Neuronal stem cell (in vitro differentiated cells): ENCODE data around the gene TMEM190.

Experiments used
- DNase-seq: peaks from one replicate; pipeline ENCODE4 v3.0.0-alpha.2; 2013; ENCODE audit warnings: low spot score
- H2AFZ ChIP-seq: one replicate; pipeline ENCODE4 v1.6.1; 2013; ENCODE audit warnings: mild to moderate bottlenecking, low read length, inconsistent platforms
- H2AK5ac ChIP-seq: 2 replicates; pipeline ENCODE4 v1.6.1; 2013; ENCODE audit warnings: low read depth, mild to moderate bottlenecking, inconsistent platforms, low read length, moderate library complexity, mixed read lengths
- H2BK120ac ChIP-seq: 2 replicates; pipeline ENCODE4 v1.6.1; 2013; ENCODE audit warnings: low read depth, mild to moderate bottlenecking, inconsistent platforms, low read length, moderate library complexity, mixed read lengths
- H2BK12ac ChIP-seq: one replicate; pipeline ENCODE4 v1.6.1; 2013; ENCODE audit warnings: low read length, inconsistent platforms
- H2BK15ac ChIP-seq: 2 replicates; pipeline ENCODE4 v1.6.1; 2013; ENCODE audit warnings: mild to moderate bottlenecking, low read length, inconsistent platforms, mixed read lengths
- H2BK5ac ChIP-seq: one replicate; pipeline ENCODE4 v1.6.1; 2013; ENCODE audit warnings: inconsistent platforms, mild to moderate bottlenecking, low read length, moderate library complexity
- H3K14ac ChIP-seq: one replicate; pipeline ENCODE4 v1.6.1; 2013; ENCODE audit warnings: low read length, inconsistent platforms
- H3K18ac ChIP-seq: 2 replicates; pipeline ENCODE4 v1.6.1; 2013; ENCODE audit warnings: low read length, inconsistent platforms
- H3K23ac ChIP-seq: 2 replicates; pipeline ENCODE4 v1.6.1; 2013; ENCODE audit warnings: low read depth, mild to moderate bottlenecking, mixed read lengths, low read length, inconsistent platforms; ENCODE audit not compliant: poor library complexity
- H3K27ac ChIP-seq: replicated peaks from 3 replicates; pipeline ENCODE4 v1.5.1; 2013; ENCODE audit warnings: low read length, inconsistent platforms
- H3K27me3 ChIP-seq, 3 experiments: 2 replicates each; pipeline ENCODE4 v1.6.1; 2013; ENCODE audit warnings: low read length in 3 of 3, mild to moderate bottlenecking in 2 of 3, inconsistent platforms in 1 of 3, low read depth in 1 of 3, mixed read lengths in 1 of 3, moderate library complexity in 1 of 3; ENCODE audit not compliant: control insufficient read depth in 3 of 3, insufficient read depth in 3 of 3
- H3K36me3 ChIP-seq, 2 donors: replicated peaks in 1 of 2; 2 replicates each; pipeline ENCODE4 v1.6.1; 2013; ENCODE audit warnings: low read length in 2 of 2; ENCODE audit not compliant: control insufficient read depth in 2 of 2, insufficient read depth in 2 of 2
- H3K4ac ChIP-seq: 2 replicates; pipeline ENCODE4 v1.6.1; 2013; ENCODE audit warnings: inconsistent platforms, mild to moderate bottlenecking, low read length, moderate library complexity
- H3K4me1 ChIP-seq, 2 donors: 1 replicate in 1 of 2; 2 replicates in 1 of 2; pipeline ENCODE4 v1.6.1; 2013; ENCODE audit warnings: low read length in 2 of 2, low read depth in 1 of 2; ENCODE audit not compliant: control insufficient read depth in 2 of 2, insufficient read depth in 1 of 2
- H3K4me2 ChIP-seq: one replicate; pipeline ENCODE4 v1.6.1; 2013; ENCODE audit warnings: mild to moderate bottlenecking, low read length, inconsistent platforms; ENCODE audit not compliant: insufficient read depth, poor library complexity, severe bottlenecking
- H3K4me3 ChIP-seq, 2 donors: 2 replicates each; pipeline ENCODE4 v1.5.1; 2013; ENCODE audit warnings: low read length in 2 of 2, mild to moderate bottlenecking in 2 of 2, inconsistent platforms in 1 of 2, moderate library complexity in 1 of 2
- H3K79me1 ChIP-seq: one replicate; pipeline ENCODE4 v1.6.1; 2013; ENCODE audit warnings: low read depth, mild to moderate bottlenecking, inconsistent platforms, low read length, moderate library complexity
- H3K9ac ChIP-seq: one replicate; pipeline ENCODE4 v1.6.1; 2013; ENCODE audit warnings: mild to moderate bottlenecking, low read depth, low read length, inconsistent platforms; ENCODE audit not compliant: poor library complexity
- H3K9me3 ChIP-seq, 2 donors: replicated peaks in 1 of 2; 2 replicates each; pipeline versions ENCODE3 to v1.6.1; 2013; ENCODE audit warnings: low read length in 2 of 2, mild to moderate bottlenecking in 2 of 2, inconsistent platforms in 1 of 2, low read depth in 1 of 2, mixed read lengths in 1 of 2, moderate library complexity in 1 of 2; ENCODE audit not compliant: control insufficient read depth in 2 of 2, insufficient read depth in 1 of 2
- H4K8ac ChIP-seq: one replicate; pipeline ENCODE4 v1.6.1; 2013; ENCODE audit warnings: low read depth, mild to moderate bottlenecking, inconsistent platforms, low read length, moderate library complexity
- H4K91ac ChIP-seq: one replicate; pipeline ENCODE4 v1.6.1; 2013; ENCODE audit warnings: low read length, low read depth, mild to moderate bottlenecking, inconsistent platforms; ENCODE audit not compliant: poor library complexity
- WGBS, 2 donors: extraction: QIAGEN DNeasy Blood & Tissue Kit; methylation state at CpG; one replicate each; pipeline ENCODE4 v1.1.7; 2013; ENCODE audit warnings: missing lambda C conversion rate in 2 of 2, mixed read lengths in 1 of 2; ENCODE audit not compliant: insufficient read length in 2 of 2, insufficient replicate concordance in 1 of 2; ENCODE audit errors: extremely low coverage in 2 of 2; 5-methylcytosine and 5-hydroxymethylcytosine counted together

TMEM190 gene

DNA sequence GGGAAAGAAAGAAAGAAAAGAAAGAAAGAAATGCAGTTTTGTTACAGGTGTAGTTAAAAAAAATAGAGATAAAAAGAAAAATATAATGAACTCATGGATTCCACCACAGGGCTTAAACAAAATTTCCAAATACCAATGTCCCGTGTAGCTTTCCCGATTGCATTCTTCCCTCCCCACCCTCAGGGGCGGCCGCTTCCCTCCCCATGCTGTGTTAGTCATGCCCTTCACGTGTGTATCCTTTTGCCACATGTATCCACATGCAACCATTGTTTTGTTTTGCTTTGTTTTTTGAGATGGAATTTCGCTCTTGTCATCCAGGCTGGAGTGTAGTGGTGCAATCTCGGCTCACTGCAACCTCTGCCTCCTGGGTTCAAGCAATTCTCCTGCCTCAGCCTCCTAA, 40.5 kb upstream of the TMEM190 start:
- Histone ChIP-seq H2BK120ac (no peak overlapping the region), H3K9ac (no peak overlapping the region), H3K23ac (no peak overlapping the region), H3K18ac (no peak overlapping the region), H2AK5ac (no peak overlapping the region), H3K4ac (no peak overlapping the region), H2BK12ac (no peak overlapping the region), H3K9me3 (no peaks in the 10 kb centered on the region), H3K36me3 (no peaks in the 10 kb centered on the region), H2AFZ (no peak overlapping the region), H3K79me1 (peaks cover 2% of the 10 kb centered on the region), H4K8ac (no peak overlapping the region), H3K27ac (no peak overlapping the region), H3K4me2 (no peak overlapping the region), H3K14ac (no peak overlapping the region), H4K91ac (no peak overlapping the region), H2BK5ac (no peak overlapping the region), H3K4me1 (peaks cover 4 to 11% of the 10 kb centered on the region in 2 donors), H3K4me3 (no peak overlapping the region), H2BK15ac (no peak overlapping the region), H3K27me3 (no peaks in the 10 kb centered on the region)
- no peak for DNase-seq
- WGBS, 2 donors = no CpG with 5 or more reads among the region's 7 CpGs

DNA sequence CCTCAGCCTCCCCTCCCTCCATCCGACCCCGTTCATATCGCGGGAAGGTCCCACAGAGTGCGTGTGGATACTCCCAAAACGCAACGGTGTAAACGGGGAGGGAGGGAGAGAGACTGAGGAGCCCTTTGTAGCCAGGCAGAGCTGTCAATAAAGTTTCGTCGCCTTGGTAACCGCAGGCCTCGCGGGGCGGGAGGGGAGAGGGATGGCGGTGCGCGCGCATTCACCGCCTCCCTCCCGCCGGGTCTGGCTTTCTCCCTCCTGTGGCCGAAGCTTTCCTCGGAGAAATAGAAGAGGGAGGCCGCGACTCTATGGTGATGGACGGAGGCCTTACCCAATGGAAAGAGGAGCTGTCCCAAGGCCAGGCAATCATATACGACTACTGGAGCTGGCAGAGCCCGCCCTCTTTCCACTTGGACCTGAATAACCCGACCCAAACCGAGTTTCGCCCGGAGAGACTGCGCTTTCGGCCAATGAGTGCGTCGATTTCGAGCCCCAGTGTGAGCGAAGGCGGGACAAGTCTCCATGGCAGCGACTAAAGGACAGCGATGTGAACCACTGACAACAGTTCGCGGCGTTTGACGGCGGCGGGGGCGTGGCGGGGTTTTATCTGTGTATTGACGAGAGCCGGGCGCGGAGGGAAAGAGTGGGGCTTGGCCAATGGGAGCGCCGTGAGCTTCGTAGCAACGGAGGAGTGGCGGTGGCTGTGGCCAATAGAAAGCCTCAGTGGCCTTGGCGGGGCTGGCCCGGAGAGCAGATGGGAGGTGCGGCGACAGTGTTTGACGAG, 37.3 kb upstream of the TMEM190 start, which contains the start of gene KMT5C:
TSS of gene KMT5C (plus strand) at position 772 of the 784 bp plus-strand sequence. CDS start 2,061 bp downstream, outside the sequence.
- Histone ChIP-seq H3K4me1 (peaks cover 12 to 17% of the 10 kb centered on the region in 2 donors), H3K27ac (peak within 1 kb of the TSS; percentile 97), H3K14ac (peak within 1 kb of the TSS; percentile 97), H2BK15ac (peak within 1 kb of the TSS; percentile 99), H3K4ac (peak within 1 kb of the TSS; percentile 92), H3K18ac (peak within 1 kb of the TSS; percentile 99), H4K8ac (no peak within 1 kb of the TSS), H3K9me3 (no peaks in the 10 kb centered on the region), H2AK5ac (peak within 1 kb of the TSS; percentile 71), H3K23ac (peak within 1 kb of the TSS; percentile 96), H2BK5ac (peak within 1 kb of the TSS; percentile 100), H3K27me3 (no peaks in the 10 kb centered on the region), H3K4me2 (peak within 1 kb of the TSS; percentile 85), H3K36me3 (peaks cover 16 to 26% of the 10 kb centered on the region in 2 donors), H3K79me1 (peaks cover 17% of the 10 kb centered on the region), H4K91ac (peak within 1 kb of the TSS; percentile 90), H2AFZ (peak within 1 kb of the TSS; percentile 93), H2BK12ac (no peak within 1 kb of the TSS), H3K9ac (peak within 1 kb of the TSS; percentile 99), H3K4me3 (peak within 1 kb of the TSS; percentile 96 to 99), H2BK120ac (peak within 1 kb of the TSS; percentile 92)
- DNase-seq = peak; percentile 100
- no CpG with 5 or more reads among the region's 63 CpGs for WGBS, 2 donors

GRCh38 chr19:55339889-55340783, 36.5 kb upstream of the TMEM190 start:
- H3K4me1 ChIP-seq = peaks cover 12 to 17% of the 10 kb centered on the region in 2 donors
- H3K27me3 ChIP-seq = no peaks in the 10 kb centered on the region
- H3K4ac ChIP-seq = peak overlapping the region; percentile 92
- no peak overlapping the region for H4K91ac ChIP-seq
- peak overlapping the region; percentile 53 for H2AFZ ChIP-seq
- H3K9ac ChIP-seq = peak overlapping the region; percentile 99
- H3K4me3 ChIP-seq = peak overlapping the region; percentile 96 to 99
- peak overlapping the region; percentile 85 for H3K4me2 ChIP-seq
- peak overlapping the region; percentile 88 for H3K27ac ChIP-seq
- WGBS, 2 donors = no CpG with 5 or more reads among the region's 44 CpGs
- peak overlapping the region; percentile 83 for H2BK15ac ChIP-seq
- no peak overlapping the region for H2BK12ac ChIP-seq
- H2AK5ac ChIP-seq = peak overlapping the region; percentile 71
- H2BK5ac ChIP-seq = peak overlapping the region; percentile 100
- peaks cover 21 to 34% of the 10 kb centered on the region in 2 donors for H3K36me3 ChIP-seq
- DNase-seq = no peak
- H3K23ac ChIP-seq = peak overlapping the region; percentile 96
- peak overlapping the region; percentile 92 for H2BK120ac ChIP-seq
- no peak overlapping the region for H4K8ac ChIP-seq
- H3K14ac ChIP-seq = peak overlapping the region; percentile 97
- H3K9me3 ChIP-seq = no peaks in the 10 kb centered on the region
- peak overlapping the region; percentile 99 for H3K18ac ChIP-seq
- H3K79me1 ChIP-seq = peaks cover 17% of the 10 kb centered on the region
